GM23338 (cell line): ENCODE results near the gene RFC2. TPM values are rescaled to one million over a fixed set of nuclear protein-coding genes. Genes with fewer than 3 reads are reported as not detected.

Source experiments
- ATAC-seq: fragments of 200-7000 bp; cut with Tn5 transposase; 3 replicates; pipeline ENCODE4 v1.9.1; 2020
- DNase-seq: peaks from one replicate; pipeline ENCODE4 v3.0.0-alpha.2; 2015; ENCODE audit warnings: low spot score
- H2AFZ ChIP-seq: fragments of 200-600 bp; sonication (generic); 2 replicates; pipeline ENCODE4 v1.8.0; 2016; ENCODE audit warnings: antibody characterized with exemption, mild to moderate bottlenecking, moderate library complexity
- H3F3A ChIP-seq: fragments of 200-600 bp; sonication (generic); replicated peaks from 2 replicates; pipeline ENCODE4 v1.8.0; 2017; ENCODE audit warnings: antibody characterized with exemption, mixed run types, low read depth
- H3K27ac ChIP-seq: fragments of 200-600 bp; sonication (generic); 2 replicates; pipeline ENCODE4 v1.6.1; 2016; ENCODE audit warnings: low read depth
- H3K27me3 ChIP-seq: fragments of 200-600 bp; sonication (generic); 2 replicates; pipeline ENCODE4 v1.8.0; 2016; ENCODE audit warnings: mild to moderate bottlenecking, mixed run types, moderate library complexity; ENCODE audit not compliant: insufficient read depth
- H3K36me3 ChIP-seq: fragments of 200-600 bp; sonication (generic); 2 replicates; pipeline ENCODE4 v1.8.0; 2016; ENCODE audit warnings: mild to moderate bottlenecking; ENCODE audit not compliant: insufficient read depth
- H3K4me1 ChIP-seq: fragments of 200-600 bp; sonication (generic); 2 replicates; pipeline ENCODE4 v1.8.0; 2016; ENCODE audit warnings: mild to moderate bottlenecking, moderate library complexity; ENCODE audit not compliant: insufficient read depth
- H3K4me2 ChIP-seq: fragments of 200-600 bp; sonication (generic); 2 replicates; pipeline ENCODE4 v1.7.1; 2017; ENCODE audit warnings: mixed run types
- H3K4me3 ChIP-seq: fragments of 200-600 bp; sonication (generic); 2 replicates; pipeline ENCODE4 v1.6.1; 2016; ENCODE audit warnings: mixed run types
- H3K79me2 ChIP-seq: fragments of 200-600 bp; sonication (generic); replicated peaks from 2 replicates; pipeline ENCODE4 v1.8.0; 2017; ENCODE audit warnings: mild to moderate bottlenecking; ENCODE audit not compliant: insufficient read depth
- H3K9me2 ChIP-seq: fragments of 200-600 bp; sonication (generic); 2 replicates; pipeline ENCODE4 v1.8.0; 2017; ENCODE audit not compliant: insufficient read depth
- H4K20me1 ChIP-seq: fragments of 200-600 bp; sonication (generic); replicated peaks from 2 replicates; pipeline ENCODE4 v1.8.0; 2017; ENCODE audit warnings: mild to moderate bottlenecking; ENCODE audit not compliant: insufficient read depth
- H3K27ac Mint-ChIP-seq: 2 replicates; pipeline ENCODE4 v1.8.0; 2020; ENCODE audit warnings: inconsistent platforms, mild to moderate bottlenecking, moderate library complexity, mixed read lengths
- H3K27me3 Mint-ChIP-seq: 3 replicates; pipeline ENCODE4 v1.8.0; 2022; ENCODE audit warnings: low read depth, mild to moderate bottlenecking, moderate library complexity, mixed read lengths, inconsistent platforms; ENCODE audit not compliant: insufficient read depth, poor library complexity
- H3K36me3 Mint-ChIP-seq: 3 replicates; pipeline ENCODE4 v1.8.0; 2021; ENCODE audit warnings: low read depth, mild to moderate bottlenecking, inconsistent platforms, moderate library complexity, mixed read lengths
- H3K4me1 Mint-ChIP-seq: 3 replicates; pipeline ENCODE4 v1.8.0; 2020; ENCODE audit warnings: mild to moderate bottlenecking, inconsistent platforms, mixed read lengths
- H3K4me3 Mint-ChIP-seq: 3 replicates; pipeline ENCODE4 v1.8.0; 2021; ENCODE audit warnings: moderate library complexity, mild to moderate bottlenecking, inconsistent platforms, mixed read lengths
- H3K9me3 Mint-ChIP-seq: 3 replicates; pipeline ENCODE4 v1.8.0; 2020; ENCODE audit warnings: moderate library complexity, mild to moderate bottlenecking, inconsistent platforms, mixed read lengths
- CREB1 ChIP-seq: fragments of 250-450 bp; sonication (Bioruptor Pico); IDR thresholded peaks from 2 replicates; pipeline ENCODE4 v1.5.0; 2020; ENCODE audit warnings: low read depth, mild to moderate bottlenecking, moderate library complexity
- CTCF ChIP-seq, 2 experiments: fragments of 200-600 bp in 1 of 2; sonication (generic) in 1 of 2; conservative IDR thresholded peaks; 2 replicates each; pipeline versions ENCODE4 v1.5.1 to v1.6.1; 2016 to 2017; ENCODE audit warnings: antibody characterized with exemption in 2 of 2, low read depth in 2 of 2, mild to moderate bottlenecking in 2 of 2, moderate library complexity in 1 of 2
- EZH2 ChIP-seq: fragments of 200-600 bp; sonication (generic); IDR thresholded peaks from one replicate; pipeline ENCODE4 v1.8.0; 2017; ENCODE audit warnings: antibody characterized with exemption, mild to moderate bottlenecking, low read depth; ENCODE audit not compliant: unreplicated experiment
- EZH2phosphoT487 ChIP-seq: fragments of 200-600 bp; sonication (generic); IDR thresholded peaks from one replicate; pipeline ENCODE4 v1.8.1; 2018; ENCODE audit warnings: antibody characterized with exemption; ENCODE audit not compliant: unreplicated experiment
- JUNB ChIP-seq: IDR thresholded peaks from one replicate; pipeline ENCODE4 v1.6.1; 2016; ENCODE audit warnings: antibody characterized with exemption; ENCODE audit not compliant: unreplicated experiment
- NANOG ChIP-seq: IDR thresholded peaks from 2 replicates; pipeline ENCODE4 v1.6.1; 2016; ENCODE audit warnings: antibody characterized with exemption, borderline replicate concordance
- POLR2AphosphoS5 ChIP-seq: IDR thresholded peaks from 2 replicates; pipeline ENCODE4 v1.6.1; 2016; ENCODE audit warnings: antibody characterized with exemption, low read depth
- STAT1 ChIP-seq: IDR thresholded peaks from one replicate; pipeline ENCODE4 v1.6.1; 2016; ENCODE audit warnings: antibody characterized with exemption; ENCODE audit not compliant: unreplicated experiment
- ZNF114 ChIP-seq: fragments of 250-450 bp; sonication (Bioruptor Pico); IDR thresholded peaks from 2 replicates; pipeline ENCODE4 v1.5.0; 2020; ENCODE audit warnings: mild to moderate bottlenecking, moderate library complexity
- ZNF331 ChIP-seq: fragments of 250-450 bp; sonication (Bioruptor Pico); IDR thresholded peaks from 2 replicates; pipeline ENCODE4 v1.5.0; 2020; ENCODE audit warnings: low read depth, mild to moderate bottlenecking, moderate library complexity
- polyA plus RNA-seq: library from polyadenylated mRNA; unstranded; fragments of >200 nt; fragmentation: Nextera tagmentation; extraction: Ambion mirVana; gene quantifications from 2 replicates; pipeline ENCODE4 v1.2.1, GENCODE V29; 2016
- total RNA-seq: library from RNA; depleted of rRNA; stranded (reverse); fragments of >200 nt; shearing (Covaris generic); gene quantifications from 2 replicates; pipeline ENCODE4 v1.2.3, GENCODE V29; 2014
- TF ChIP-seq, protein P1 (sequence below): IDR thresholded peaks from 2 replicates; pipeline ENCODE4 v1.6.1; 2016; ENCODE audit warnings: antibody characterized with exemption
- TF ChIP-seq, protein P2 (sequence below): IDR thresholded peaks from one replicate; pipeline ENCODE4 v1.6.1; 2018; ENCODE audit warnings: antibody characterized with exemption; ENCODE audit not compliant: unreplicated experiment
- TF ChIP-seq, protein P3 (sequence below): fragments of 250-450 bp; sonication (Bioruptor Pico); IDR thresholded peaks from 2 replicates; pipeline ENCODE4 v1.5.0; 2020; ENCODE audit warnings: mild to moderate bottlenecking, moderate library complexity

RFC2 gene
- total and polyA plus RNA-seq, 2 experiments from 2014 or later = 56.4 to 75.2 TPM

DNA sequence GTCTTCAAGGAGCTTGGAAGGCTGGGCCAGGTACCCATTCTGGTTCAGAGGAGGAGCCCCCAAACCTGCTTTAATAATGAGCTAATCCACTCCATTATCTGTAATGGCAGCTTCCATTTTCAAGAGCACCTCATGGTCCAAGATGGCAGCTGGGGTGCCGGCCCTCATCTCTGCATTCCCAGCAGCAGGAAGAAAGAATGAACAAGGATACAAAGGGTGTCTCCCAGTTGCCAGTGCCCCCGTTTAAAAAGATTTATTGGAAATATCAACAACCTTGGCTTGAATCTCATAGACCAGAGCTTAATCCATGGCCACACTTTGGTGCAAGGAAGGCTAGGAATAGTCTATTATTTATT lies 35.9 kb downstream of the RFC2 start:
- Histone ChIP-seq H3K4me3 (no peak overlapping the region), H3K4me2 (no peak overlapping the region), H3K27ac (no peak overlapping the region), H2AFZ (no peak overlapping the region), H4K20me1 (no peaks in the 10 kb centered on the region), H3K79me2 (no peaks in the 10 kb centered on the region), H3K9me2 (no peaks in the 10 kb centered on the region), H3K4me1 (no peaks in the 10 kb centered on the region), H3K27me3 (no peaks in the 10 kb centered on the region), H3K36me3 (no peaks in the 10 kb centered on the region), H3F3A (0 out of 2 replicates have a peak, but pooled peaks cover 4% of the 10 kb centered on the region)
- DNase-seq (no peak), ATAC-seq (no peak)
- Mint-ChIP-seq H3K4me1 (peaks cover 2% of the 10 kb centered on the region; the same call in 2 of the 3 replicates), H3K27me3 (peaks cover 14% of the 10 kb centered on the region), H3K27ac (no peak overlapping the region), H3K36me3 (no peaks in the 10 kb centered on the region; the same call in 1 of the 3 replicates), H3K9me3 (no peaks in the 10 kb centered on the region), H3K4me3 (no peak overlapping the region)
- TF ChIP-seq EZH2phosphoT487 (no peak), ZNF114 (CRISPR knock-in tag) (no peak), NANOG (no peak), ZNF331 (no peak), POLR2AphosphoS5 (no peak), CREB1 (no peak), STAT1 (no peak), EZH2 (no peak), JUNB (no peak), CTCF (conservative IDR thresholded peaks at IDR 0.05; ENCODE audit: low read depth in 2 of 2) (no peak)
- TF ChIP-seq, protein P1, sequence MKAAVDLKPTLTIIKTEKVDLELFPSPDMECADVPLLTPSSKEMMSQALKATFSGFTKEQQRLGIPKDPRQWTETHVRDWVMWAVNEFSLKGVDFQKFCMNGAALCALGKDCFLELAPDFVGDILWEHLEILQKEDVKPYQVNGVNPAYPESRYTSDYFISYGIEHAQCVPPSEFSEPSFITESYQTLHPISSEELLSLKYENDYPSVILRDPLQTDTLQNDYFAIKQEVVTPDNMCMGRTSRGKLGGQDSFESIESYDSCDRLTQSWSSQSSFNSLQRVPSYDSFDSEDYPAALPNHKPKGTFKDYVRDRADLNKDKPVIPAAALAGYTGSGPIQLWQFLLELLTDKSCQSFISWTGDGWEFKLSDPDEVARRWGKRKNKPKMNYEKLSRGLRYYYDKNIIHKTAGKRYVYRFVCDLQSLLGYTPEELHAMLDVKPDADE = no peak
- TF ChIP-seq, protein P2, sequence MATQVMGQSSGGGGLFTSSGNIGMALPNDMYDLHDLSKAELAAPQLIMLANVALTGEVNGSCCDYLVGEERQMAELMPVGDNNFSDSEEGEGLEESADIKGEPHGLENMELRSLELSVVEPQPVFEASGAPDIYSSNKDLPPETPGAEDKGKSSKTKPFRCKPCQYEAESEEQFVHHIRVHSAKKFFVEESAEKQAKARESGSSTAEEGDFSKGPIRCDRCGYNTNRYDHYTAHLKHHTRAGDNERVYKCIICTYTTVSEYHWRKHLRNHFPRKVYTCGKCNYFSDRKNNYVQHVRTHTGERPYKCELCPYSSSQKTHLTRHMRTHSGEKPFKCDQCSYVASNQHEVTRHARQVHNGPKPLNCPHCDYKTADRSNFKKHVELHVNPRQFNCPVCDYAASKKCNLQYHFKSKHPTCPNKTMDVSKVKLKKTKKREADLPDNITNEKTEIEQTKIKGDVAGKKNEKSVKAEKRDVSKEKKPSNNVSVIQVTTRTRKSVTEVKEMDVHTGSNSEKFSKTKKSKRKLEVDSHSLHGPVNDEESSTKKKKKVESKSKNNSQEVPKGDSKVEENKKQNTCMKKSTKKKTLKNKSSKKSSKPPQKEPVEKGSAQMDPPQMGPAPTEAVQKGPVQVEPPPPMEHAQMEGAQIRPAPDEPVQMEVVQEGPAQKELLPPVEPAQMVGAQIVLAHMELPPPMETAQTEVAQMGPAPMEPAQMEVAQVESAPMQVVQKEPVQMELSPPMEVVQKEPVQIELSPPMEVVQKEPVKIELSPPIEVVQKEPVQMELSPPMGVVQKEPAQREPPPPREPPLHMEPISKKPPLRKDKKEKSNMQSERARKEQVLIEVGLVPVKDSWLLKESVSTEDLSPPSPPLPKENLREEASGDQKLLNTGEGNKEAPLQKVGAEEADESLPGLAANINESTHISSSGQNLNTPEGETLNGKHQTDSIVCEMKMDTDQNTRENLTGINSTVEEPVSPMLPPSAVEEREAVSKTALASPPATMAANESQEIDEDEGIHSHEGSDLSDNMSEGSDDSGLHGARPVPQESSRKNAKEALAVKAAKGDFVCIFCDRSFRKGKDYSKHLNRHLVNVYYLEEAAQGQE = no peak
- TF ChIP-seq, protein P3, sequence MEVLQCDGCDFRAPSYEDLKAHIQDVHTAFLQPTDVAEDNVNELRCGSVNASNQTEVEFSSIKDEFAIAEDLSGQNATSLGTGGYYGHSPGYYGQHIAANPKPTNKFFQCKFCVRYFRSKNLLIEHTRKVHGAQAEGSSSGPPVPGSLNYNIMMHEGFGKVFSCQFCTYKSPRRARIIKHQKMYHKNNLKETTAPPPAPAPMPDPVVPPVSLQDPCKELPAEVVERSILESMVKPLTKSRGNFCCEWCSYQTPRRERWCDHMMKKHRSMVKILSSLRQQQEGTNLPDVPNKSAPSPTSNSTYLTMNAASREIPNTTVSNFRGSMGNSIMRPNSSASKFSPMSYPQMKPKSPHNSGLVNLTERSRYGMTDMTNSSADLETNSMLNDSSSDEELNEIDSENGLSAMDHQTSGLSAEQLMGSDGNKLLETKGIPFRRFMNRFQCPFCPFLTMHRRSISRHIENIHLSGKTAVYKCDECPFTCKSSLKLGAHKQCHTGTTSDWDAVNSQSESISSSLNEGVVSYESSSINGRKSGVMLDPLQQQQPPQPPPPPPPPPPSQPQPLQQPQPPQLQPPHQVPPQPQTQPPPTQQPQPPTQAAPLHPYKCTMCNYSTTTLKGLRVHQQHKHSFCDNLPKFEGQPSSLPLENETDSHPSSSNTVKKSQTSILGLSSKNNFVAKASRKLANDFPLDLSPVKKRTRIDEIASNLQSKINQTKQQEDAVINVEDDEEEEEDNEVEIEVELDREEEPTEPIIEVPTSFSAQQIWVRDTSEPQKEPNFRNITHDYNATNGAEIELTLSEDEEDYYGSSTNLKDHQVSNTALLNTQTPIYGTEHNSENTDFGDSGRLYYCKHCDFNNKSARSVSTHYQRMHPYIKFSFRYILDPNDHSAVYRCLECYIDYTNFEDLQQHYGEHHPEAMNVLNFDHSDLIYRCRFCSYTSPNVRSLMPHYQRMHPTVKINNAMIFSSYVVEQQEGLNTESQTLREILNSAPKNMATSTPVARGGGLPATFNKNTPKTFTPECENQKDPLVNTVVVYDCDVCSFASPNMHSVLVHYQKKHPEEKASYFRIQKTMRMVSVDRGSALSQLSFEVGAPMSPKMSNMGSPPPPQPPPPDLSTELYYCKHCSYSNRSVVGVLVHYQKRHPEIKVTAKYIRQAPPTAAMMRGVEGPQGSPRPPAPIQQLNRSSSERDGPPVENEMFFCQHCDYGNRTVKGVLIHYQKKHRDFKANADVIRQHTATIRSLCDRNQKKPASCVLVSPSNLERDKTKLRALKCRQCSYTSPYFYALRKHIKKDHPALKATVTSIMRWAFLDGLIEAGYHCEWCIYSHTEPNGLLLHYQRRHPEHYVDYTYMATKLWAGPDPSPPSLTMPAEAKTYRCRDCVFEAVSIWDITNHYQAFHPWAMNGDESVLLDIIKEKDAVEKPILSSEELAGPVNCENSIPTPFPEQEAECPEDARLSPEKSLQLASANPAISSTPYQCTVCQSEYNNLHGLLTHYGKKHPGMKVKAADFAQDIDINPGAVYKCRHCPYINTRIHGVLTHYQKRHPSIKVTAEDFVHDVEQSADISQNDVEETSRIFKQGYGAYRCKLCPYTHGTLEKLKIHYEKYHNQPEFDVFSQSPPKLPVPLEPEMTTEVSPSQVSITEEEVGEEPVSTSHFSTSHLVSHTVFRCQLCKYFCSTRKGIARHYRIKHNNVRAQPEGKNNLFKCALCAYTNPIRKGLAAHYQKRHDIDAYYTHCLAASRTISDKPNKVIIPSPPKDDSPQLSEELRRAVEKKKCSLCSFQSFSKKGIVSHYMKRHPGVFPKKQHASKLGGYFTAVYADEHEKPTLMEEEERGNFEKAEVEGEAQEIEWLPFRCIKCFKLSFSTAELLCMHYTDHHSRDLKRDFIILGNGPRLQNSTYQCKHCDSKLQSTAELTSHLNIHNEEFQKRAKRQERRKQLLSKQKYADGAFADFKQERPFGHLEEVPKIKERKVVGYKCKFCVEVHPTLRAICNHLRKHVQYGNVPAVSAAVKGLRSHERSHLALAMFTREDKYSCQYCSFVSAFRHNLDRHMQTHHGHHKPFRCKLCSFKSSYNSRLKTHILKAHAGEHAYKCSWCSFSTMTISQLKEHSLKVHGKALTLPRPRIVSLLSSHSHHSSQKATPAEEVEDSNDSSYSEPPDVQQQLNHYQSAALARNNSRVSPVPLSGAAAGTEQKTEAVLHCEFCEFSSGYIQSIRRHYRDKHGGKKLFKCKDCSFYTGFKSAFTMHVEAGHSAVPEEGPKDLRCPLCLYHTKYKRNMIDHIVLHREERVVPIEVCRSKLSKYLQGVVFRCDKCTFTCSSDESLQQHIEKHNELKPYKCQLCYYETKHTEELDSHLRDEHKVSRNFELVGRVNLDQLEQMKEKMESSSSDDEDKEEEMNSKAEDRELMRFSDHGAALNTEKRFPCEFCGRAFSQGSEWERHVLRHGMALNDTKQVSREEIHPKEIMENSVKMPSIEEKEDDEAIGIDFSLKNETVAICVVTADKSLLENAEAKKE (CRISPR knock-in tag) = no peak
